Fibroblast of villous mesenchyme (primary cell): ENCODE measurements around the gene ZNF664. TPM values are rescaled to one million over a fixed set of nuclear protein-coding genes. Genes with fewer than 3 reads are reported as not detected.

Experiments
- DNase-seq: peaks from one replicate; pipeline ENCODE4 v3.0.0-alpha.2; 2010; ENCODE audit warnings: low read depth
- H3K4me3 ChIP-seq: 2 replicates; pipeline ENCODE4 v1.5.1; 2011; ENCODE audit warnings: low read depth, mild to moderate bottlenecking, low read length
- CTCF ChIP-seq: IDR thresholded peaks from 2 replicates; pipeline ENCODE4 v1.5.1; 2012; ENCODE audit warnings: low read depth, mild to moderate bottlenecking, low read length; ENCODE audit not compliant: insufficient read depth
- total RNA-seq: library from RNA; depleted of rRNA; stranded (reverse); fragments of >200 nt; gene quantifications from 2 replicates; pipeline ENCODE4 v1.2.3, GENCODE V29; 2012

The ZNF664 gene
- total RNA-seq, 1 donor = 46.2 TPM

GRCh38 chr12:123936956-123937706 lies 35.9 kb upstream of the ZNF664 start:
- no peak for DNase-seq
- TF ChIP-seq CTCF = no peak
- H3K4me3 ChIP-seq = no peak overlapping the region

DNA sequence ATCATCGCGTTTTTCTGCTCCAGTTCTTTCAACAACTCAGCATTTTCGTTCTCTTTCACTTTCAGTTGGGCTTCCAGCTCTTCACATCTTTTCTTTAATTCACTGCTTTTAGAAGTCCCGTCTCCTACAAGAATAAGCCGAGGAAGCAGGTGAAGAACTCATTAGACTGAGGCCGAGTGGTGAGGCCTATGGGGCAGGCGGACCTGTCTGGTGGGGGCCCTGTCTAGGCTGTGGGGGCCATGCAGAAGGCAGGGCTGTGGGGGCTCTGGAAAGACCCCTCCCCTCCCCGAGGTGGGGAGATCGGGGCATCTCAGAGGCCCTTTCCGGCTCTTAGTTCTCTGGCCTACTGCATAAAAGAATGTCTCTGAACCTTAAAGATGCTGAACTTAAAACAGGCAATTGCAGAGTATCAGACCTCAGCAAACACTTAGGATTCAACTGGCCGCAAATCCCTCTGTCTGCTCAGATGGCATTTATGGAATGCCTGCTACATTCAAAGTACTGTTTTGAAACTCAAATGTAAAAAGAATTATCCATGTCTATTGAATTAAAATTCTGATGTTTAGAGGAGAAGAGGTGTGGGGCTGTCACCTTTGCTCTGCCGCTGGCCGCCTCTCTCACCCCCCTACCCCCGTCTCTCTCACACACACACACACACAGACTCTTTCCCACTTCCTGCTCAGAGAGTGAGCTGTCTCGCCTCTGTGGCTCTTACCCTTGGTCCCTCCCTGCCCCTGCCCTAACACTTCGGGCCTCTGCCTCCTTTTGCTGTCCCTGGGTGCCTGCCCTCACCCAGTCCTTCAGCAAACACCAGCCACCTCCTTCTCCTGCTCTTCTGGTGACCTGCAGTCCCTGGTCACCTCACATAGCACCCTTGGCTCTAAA lies 35.1 kb upstream of the ZNF664 start:
- no peak overlapping the region for H3K4me3 ChIP-seq
- TF ChIP-seq CTCF = no peak
- DNase-seq = peak; percentile 24

- no peak overlapping the region for H3K4me3 ChIP-seq
- TF ChIP-seq CTCF = peak; percentile 45
- no peak for DNase-seq
Measured at GRCh38 chr12:123938679-123939480, 34.1 kb upstream of the ZNF664 start.

DNA sequence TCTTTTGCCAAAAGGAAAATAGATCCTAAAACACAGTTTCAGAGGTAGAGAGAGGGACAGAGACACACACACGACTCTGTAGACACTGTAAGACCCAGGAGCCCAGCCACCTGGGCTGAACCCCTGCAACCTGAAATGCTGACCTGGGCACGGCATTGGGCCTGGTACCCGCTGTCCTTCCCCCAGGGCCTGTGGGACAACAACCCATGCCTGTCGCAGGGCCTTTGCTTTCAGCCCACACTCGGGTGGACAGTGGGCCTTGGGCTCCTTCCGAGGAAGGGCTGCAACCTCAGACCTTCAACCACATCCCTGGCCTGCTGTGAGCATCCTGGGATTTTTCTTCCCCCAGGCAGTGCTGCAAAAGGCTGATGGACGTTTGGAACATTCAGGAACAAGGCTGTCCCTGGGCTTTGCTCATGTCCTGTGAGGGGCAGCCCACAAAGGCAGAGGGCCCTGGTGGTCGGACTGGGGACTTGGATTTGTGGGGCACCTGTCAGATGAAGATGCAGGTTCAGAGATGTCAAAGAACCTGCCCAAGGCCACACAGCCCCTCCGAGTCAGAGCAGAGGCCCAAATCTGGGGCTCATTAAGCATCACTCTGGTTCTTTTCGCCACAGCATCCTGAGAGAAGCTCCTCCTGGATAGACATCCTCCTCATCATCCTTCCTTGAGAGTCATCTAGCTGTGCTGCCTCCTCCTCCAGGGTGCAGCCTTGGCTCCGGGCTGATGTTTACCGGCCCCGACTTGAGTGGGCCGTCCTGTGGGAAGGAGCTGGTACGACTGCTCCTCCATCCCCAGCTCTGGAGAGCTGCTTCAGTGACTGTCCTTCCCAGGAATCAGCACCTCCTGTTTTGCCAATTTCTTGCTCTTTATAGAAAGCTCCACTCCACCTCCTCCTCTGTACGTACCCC lies 33.0 kb upstream of the ZNF664 start:
- no peak for DNase-seq
- TF ChIP-seq CTCF = no peak
- H3K4me3 ChIP-seq = no peak overlapping the region

DNA sequence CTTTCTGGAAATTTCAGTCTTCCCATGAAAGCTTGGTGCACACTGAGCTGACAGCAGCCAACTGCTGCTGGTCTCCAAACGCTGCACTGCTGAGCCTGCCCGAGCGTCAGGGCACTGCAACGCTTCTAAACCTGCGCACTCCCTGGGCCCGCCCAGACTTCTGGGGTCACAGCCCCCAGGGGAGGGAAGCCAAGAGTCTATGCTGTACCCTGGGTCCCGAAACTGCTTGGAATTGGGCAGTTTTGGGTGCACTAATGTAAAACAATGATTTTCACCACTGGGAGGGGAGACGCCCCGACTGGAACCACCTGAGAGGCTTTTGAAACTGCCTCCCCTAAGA lies 32.4 kb upstream of the ZNF664 start:
- no peak for TF ChIP-seq CTCF
- no peak overlapping the region for H3K4me3 ChIP-seq
- no peak for DNase-seq

GRCh38 chr12:123941000-123941399 lies 32.0 kb upstream of the ZNF664 start:
- no peak overlapping the region for H3K4me3 ChIP-seq
- TF ChIP-seq CTCF = no peak
- no peak for DNase-seq
